Right atrium auricular region (tissue), 2 donors: ENCODE measurements around the gene ZNF536. TPM values are rescaled to one million over a fixed set of nuclear protein-coding genes. Genes with fewer than 3 reads are reported as not detected.

ENCODE experiments used
- DNase-seq: peaks from one replicate; pipeline ENCODE4 v3.0.0-alpha.2; 2019; ENCODE audit warnings: low spot score
- H3K27ac ChIP-seq, 2 donors: fragments of 200-600 bp; sonication (generic); 1 replicate in 1 of 2; 2 replicates in 1 of 2; pipeline ENCODE4 v1.5.1; 2016 to 2019
- H3K27me3 ChIP-seq, 2 donors: fragments of 200-600 bp; sonication (generic); one replicate each; pipeline versions ENCODE4 v1.5.1 to v1.6.0; 2017 to 2019
- H3K36me3 ChIP-seq: fragments of 200-600 bp; sonication (generic); one replicate; pipeline ENCODE4 v1.5.1; 2016
- H3K4me1 ChIP-seq, 2 donors: fragments of 200-600 bp; sonication (generic); one replicate each; pipeline versions ENCODE4 v1.5.1 to v1.6.0; 2017 to 2019
- H3K4me3 ChIP-seq, 2 donors: fragments of 200-600 bp; sonication (generic); 1 replicate in 1 of 2; 2 replicates in 1 of 2; pipeline ENCODE4 v1.5.1; 2017 to 2019; ENCODE audit warnings: mild to moderate bottlenecking in 1 of 2, moderate library complexity in 1 of 2
- H3K9me3 ChIP-seq, 2 donors: fragments of 200-600 bp; sonication (generic); one replicate each; pipeline ENCODE4 v1.5.1; 2019
- CTCF ChIP-seq, 2 donors: fragments of 200-600 bp; sonication (generic); IDR thresholded peaks; one replicate each; pipeline ENCODE4 v1.5.1; 2019; ENCODE audit warnings: antibody characterized with exemption in 2 of 2
- total RNA-seq, 2 donors: library from RNA; depleted of rRNA; stranded (reverse); fragments of >200 nt; gene quantifications; one replicate each; pipeline ENCODE4 v1.1.0, GENCODE V29; 2016

ZNF536 gene
- total RNA-seq, 2 donors from 2014 or later: 1.9 to 2.7 TPM

- Histone ChIP-seq H3K27ac (no peak overlapping the region), H3K4me3 (no peak overlapping the region), H3K36me3 (no peaks in the 10 kb centered on the region), H3K4me1 (no peaks in the 10 kb centered on the region), H3K9me3 (no peaks in the 10 kb centered on the region), H3K27me3 (no peaks in the 10 kb centered on the region)
- DNase-seq: no peak
- no peak for TF ChIP-seq CTCF (IDR thresholded peaks at IDR 0.05)
Measured at GRCh38 chr19:30449078-30449590, 77.0 kb downstream of the ZNF536 start.

DNA sequence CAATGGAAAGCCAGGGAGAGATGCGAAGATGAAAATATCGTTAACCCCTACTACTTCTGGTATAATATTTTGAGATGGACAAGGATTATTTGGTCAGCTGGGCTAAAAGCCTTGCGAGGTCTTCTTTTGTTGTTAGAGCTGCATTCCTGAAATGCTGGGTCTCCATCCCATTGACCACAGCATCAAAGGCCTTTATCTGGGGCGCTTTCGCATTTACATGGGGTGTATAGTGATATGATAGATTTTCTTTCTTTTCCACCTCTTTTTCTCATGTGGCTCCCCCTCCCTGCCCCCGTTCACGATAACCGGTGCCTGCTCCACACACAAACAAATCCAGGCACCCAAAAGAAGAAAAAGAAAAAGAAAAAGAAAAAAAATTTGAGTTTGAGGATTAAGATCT, 77.5 kb downstream of the ZNF536 start:
- no peak overlapping the region for H3K27ac ChIP-seq

GRCh38 chr19:30450100-30450499, 77.9 kb downstream of the ZNF536 start:
- H3K4me1 ChIP-seq: no peaks in the 10 kb centered on the region
- no peaks in the 10 kb centered on the region for H3K36me3 ChIP-seq
- no peaks in the 10 kb centered on the region for H3K9me3 ChIP-seq
- H3K27ac ChIP-seq: peak overlapping the region; percentile 2 to 15
- DNase-seq: peak; percentile 65
- H3K27me3 ChIP-seq: no peaks in the 10 kb centered on the region
- no peak for TF ChIP-seq CTCF (IDR thresholded peaks at IDR 0.05)
- peak overlapping the region; percentile 24 to 35 for H3K4me3 ChIP-seq

More for the DNA sequence above, 77.5 kb downstream of the ZNF536 start:
- H3K4me3 ChIP-seq: peak overlapping the region; percentile 24 to 35
- no peaks in the 10 kb centered on the region for H3K9me3 ChIP-seq
- no peak for TF ChIP-seq CTCF (IDR thresholded peaks at IDR 0.05)
- H3K27me3 ChIP-seq: no peaks in the 10 kb centered on the region
- DNase-seq: no peak
- H3K36me3 ChIP-seq: no peaks in the 10 kb centered on the region
- no peaks in the 10 kb centered on the region for H3K4me1 ChIP-seq

DNA sequence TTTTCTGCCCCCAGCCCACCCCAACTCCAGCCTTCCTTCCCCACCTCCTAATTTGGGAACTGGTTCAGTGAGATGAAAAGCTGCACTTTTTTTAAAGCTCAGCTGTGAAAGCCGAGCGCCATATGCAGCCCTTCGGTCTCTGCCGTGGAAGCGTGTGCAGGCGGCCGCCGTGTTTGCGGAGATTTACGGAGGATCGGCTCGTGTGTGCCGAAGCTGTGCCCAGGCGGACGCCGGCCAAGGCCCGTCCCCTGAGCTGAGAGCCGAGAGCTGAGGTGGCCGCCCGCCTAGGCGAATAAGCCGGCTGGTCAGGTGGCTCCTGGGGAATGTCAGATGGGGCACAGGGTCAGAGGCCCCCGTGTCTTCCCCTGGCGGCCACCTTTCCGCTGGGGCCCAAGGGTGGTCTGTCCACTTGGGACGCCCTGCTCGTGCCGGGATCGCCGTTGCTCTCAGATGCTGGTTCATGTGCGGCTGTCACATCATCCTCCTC, 78.7 kb downstream of the ZNF536 start:
- H3K4me3 ChIP-seq: peak overlapping the region; percentile 24 to 35
- DNase-seq: no peak
- H3K27ac ChIP-seq: peak overlapping the region in 1 of 2 donors; percentile 15
- H3K9me3 ChIP-seq: no peaks in the 10 kb centered on the region
- no peaks in the 10 kb centered on the region for H3K4me1 ChIP-seq
- no peak for TF ChIP-seq CTCF (IDR thresholded peaks at IDR 0.05)
- H3K27me3 ChIP-seq: no peaks in the 10 kb centered on the region
- no peaks in the 10 kb centered on the region for H3K36me3 ChIP-seq

DNA sequence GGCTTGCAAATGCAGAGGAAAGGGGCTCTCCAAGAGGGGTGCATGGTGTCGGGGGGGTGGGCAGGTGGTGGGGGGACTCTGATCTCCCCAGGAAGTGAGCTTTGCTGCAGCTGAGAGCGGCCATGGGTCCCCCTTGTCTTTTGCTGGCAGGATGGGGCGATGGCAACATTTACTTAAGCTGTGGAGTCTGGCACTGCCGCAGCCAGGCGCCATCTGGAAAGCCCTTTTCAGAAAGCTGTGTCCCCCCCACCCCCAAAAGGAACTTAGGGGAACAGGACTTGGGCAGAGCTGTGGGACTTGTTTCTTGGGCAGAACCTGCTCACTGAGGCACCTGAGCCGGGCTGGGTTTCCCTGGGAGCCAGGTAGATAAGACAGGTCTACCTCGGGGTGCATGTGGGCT, 80.7 kb downstream of the ZNF536 start:
- Histone ChIP-seq H3K27ac (no peak overlapping the region), H3K27me3 (no peaks in the 10 kb centered on the region), H3K4me1 (no peaks in the 10 kb centered on the region), H3K9me3 (no peaks in the 10 kb centered on the region), H3K4me3 (no peak overlapping the region), H3K36me3 (no peaks in the 10 kb centered on the region)
- TF ChIP-seq CTCF (IDR thresholded peaks at IDR 0.05): no peak
- no peak for DNase-seq

DNA sequence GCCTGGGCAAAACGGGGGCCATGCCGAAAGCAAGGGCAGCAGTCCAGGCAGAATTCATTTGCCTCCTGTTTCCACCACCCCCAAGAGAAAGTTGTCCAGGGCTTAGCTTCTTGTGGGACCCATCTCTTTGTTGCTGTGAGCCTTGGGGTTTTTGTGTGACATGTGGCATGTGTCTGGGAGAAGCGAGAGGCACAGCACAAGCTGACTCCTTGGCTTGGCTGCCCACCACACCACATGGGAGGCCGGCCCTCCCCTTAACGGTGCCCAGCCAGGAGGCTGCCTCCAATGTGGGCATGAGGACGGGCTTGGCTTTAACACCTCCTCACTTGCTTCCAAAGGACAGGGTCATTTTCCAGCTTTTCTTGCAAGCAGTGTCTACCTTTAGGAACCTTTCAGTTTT, 81.6 kb downstream of the ZNF536 start:
- Histone ChIP-seq H3K4me1 (no peaks in the 10 kb centered on the region), H3K27me3 (no peaks in the 10 kb centered on the region), H3K36me3 (no peaks in the 10 kb centered on the region), H3K27ac (no peak overlapping the region), H3K9me3 (no peaks in the 10 kb centered on the region), H3K4me3 (no peak overlapping the region)
- TF ChIP-seq CTCF (IDR thresholded peaks at IDR 0.05): no peak
- no peak for DNase-seq
